ENCODE results near the gene LSM11.

LSM11 gene

DNA sequence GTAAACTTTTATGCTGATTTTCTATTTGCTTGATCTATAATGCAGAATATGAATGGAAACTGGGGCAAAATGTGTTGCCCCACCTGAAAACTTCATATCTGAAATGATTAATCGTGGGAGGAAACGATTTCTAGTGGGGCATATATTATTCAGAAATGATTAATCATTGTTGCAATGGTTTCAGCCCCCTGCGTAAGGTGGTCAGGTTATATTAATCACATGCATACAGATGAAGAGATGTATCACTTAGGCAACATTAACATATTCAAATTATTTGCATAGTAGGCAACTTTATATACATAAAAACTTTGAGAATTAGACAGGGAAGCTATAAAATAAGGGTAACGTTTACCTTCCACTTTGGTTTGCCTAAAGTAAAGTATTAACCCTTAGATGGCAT, 49.8 kb downstream of the LSM11 start:
- Histone ChIP-seq H2AFZ (ENCODE audit: low read depth, low read length) (no peak overlapping the region), H3K27ac (ENCODE audit: low read length) (no peak overlapping the region), H4K20me1 (ENCODE audit: insufficient read depth, low read length) (no peaks in the 10 kb centered on the region; the same call in 1 of the 2 replicates), H3K4me3 (ENCODE audit: low read depth in 1 of 2, low read length in 2 of 2) (no peak overlapping the region), H3K9me3 (ENCODE audit: insufficient read depth, low read length, severe bottlenecking) (no peaks in the 10 kb centered on the region), H3K36me3 (ENCODE audit: insufficient read depth, low read length) (peaks cover 92% of the 10 kb centered on the region), H3K79me2 (ENCODE audit: insufficient read depth, low read length) (no peaks in the 10 kb centered on the region), H3K27me3 (ENCODE audit: insufficient read depth, low read length, poor library complexity) (no peaks in the 10 kb centered on the region), H3K4me2 (ENCODE audit: insufficient read depth, low read length) (no peak overlapping the region), H3K4me1 (ENCODE audit: insufficient read depth, low read length) (no peaks in the 10 kb centered on the region), H3K9ac (ENCODE audit: low read depth, low read length) (no peak overlapping the region)
- no peak for TF ChIP-seq CTCF (IDR thresholded peaks at IDR 0.05; ENCODE audit: borderline replicate concordance, extremely low read depth, low read length, poor library complexity, severe bottlenecking)
- no peak for TF ChIP-seq EZH2 (IDR thresholded peaks at IDR 0.05; ENCODE audit: borderline replicate concordance, low read depth, low read length, severe bottlenecking)
- no peak for DNase-seq
- no peak for ATAC-seq (ENCODE audit: insufficient read depth, low read depth)

DNA sequence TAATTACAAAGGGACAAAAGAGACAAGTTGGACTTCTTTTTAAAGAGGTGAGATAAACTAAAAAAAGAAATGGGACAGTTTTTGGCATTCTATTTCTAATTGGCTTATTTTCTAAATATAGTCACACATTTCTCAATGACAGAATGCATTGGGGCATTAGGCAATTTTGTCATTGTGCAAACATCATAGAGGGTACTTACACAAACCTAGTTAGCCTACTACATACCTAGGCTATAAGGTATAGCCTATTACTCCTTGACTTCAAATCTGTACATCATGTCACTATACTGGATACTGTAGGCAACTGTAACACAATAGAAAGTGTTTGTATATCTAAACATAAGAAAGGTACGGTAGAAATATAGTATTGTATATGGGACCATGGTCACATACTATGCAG, 56.1 kb downstream of the LSM11 start:
- no peak overlapping the region for H3K9ac ChIP-seq (ENCODE audit: low read depth, low read length)
- H2AFZ ChIP-seq (ENCODE audit: low read depth, low read length) = no peak overlapping the region
- no peak for DNase-seq
- H4K20me1 ChIP-seq (ENCODE audit: insufficient read depth, low read length) = no peaks in the 10 kb centered on the region
- H3K4me2 ChIP-seq (ENCODE audit: insufficient read depth, low read length) = no peak overlapping the region
- ATAC-seq (ENCODE audit: insufficient read depth, low read depth) = no peak
- no peak overlapping the region for H3K27ac ChIP-seq (ENCODE audit: low read length)
- no peaks in the 10 kb centered on the region for H3K27me3 ChIP-seq (ENCODE audit: insufficient read depth, low read length, poor library complexity)
- no peak for TF ChIP-seq CTCF (IDR thresholded peaks at IDR 0.05; ENCODE audit: borderline replicate concordance, extremely low read depth, low read length, poor library complexity, severe bottlenecking)
- TF ChIP-seq EZH2 (IDR thresholded peaks at IDR 0.05; ENCODE audit: borderline replicate concordance, low read depth, low read length, severe bottlenecking) = no peak
- no peaks in the 10 kb centered on the region for H3K9me3 ChIP-seq (ENCODE audit: insufficient read depth, low read length, severe bottlenecking)
- no peak overlapping the region for H3K4me3 ChIP-seq (ENCODE audit: low read depth in 1 of 2, low read length in 2 of 2)
- no peaks in the 10 kb centered on the region for H3K79me2 ChIP-seq (ENCODE audit: insufficient read depth, low read length)
- no peaks in the 10 kb centered on the region for H3K4me1 ChIP-seq (ENCODE audit: insufficient read depth, low read length)
- H3K36me3 ChIP-seq (ENCODE audit: insufficient read depth, low read length) = peaks cover 86% of the 10 kb centered on the region

DNA sequence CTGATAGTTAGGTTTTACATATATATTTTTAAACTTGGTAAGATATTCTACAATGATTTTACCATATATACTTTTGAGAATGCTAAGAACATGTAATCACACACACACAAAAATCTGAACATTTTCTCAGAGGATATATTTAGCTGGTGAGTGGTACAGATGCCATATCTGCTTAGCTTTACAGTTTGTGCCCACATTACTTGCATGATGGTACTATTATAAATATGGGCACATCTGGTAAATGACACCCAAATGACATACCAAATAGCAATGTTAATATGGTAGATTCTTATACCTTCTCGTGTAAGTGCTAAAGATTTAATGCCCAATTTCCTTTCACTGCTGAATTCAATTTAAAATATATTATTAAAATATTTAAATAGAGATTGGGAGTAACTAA, 56.6 kb downstream of the LSM11 start:
- Histone ChIP-seq H2AFZ (ENCODE audit: low read depth, low read length) (no peak overlapping the region), H4K20me1 (ENCODE audit: insufficient read depth, low read length) (no peaks in the 10 kb centered on the region), H3K4me1 (ENCODE audit: insufficient read depth, low read length) (no peaks in the 10 kb centered on the region), H3K79me2 (ENCODE audit: insufficient read depth, low read length) (no peaks in the 10 kb centered on the region), H3K9ac (ENCODE audit: low read depth, low read length) (no peak overlapping the region), H3K27me3 (ENCODE audit: insufficient read depth, low read length, poor library complexity) (no peaks in the 10 kb centered on the region), H3K4me2 (ENCODE audit: insufficient read depth, low read length) (no peak overlapping the region), H3K9me3 (ENCODE audit: insufficient read depth, low read length, severe bottlenecking) (no peaks in the 10 kb centered on the region), H3K27ac (ENCODE audit: low read length) (no peak overlapping the region), H3K36me3 (ENCODE audit: insufficient read depth, low read length) (peaks cover 84% of the 10 kb centered on the region), H3K4me3 (ENCODE audit: low read depth in 1 of 2, low read length in 2 of 2) (no peak overlapping the region)
- ATAC-seq (ENCODE audit: insufficient read depth, low read depth) = no peak
- TF ChIP-seq EZH2 (IDR thresholded peaks at IDR 0.05; ENCODE audit: borderline replicate concordance, low read depth, low read length, severe bottlenecking) (no peak), CTCF (IDR thresholded peaks at IDR 0.05; ENCODE audit: borderline replicate concordance, extremely low read depth, low read length, poor library complexity, severe bottlenecking) (no peak)
- no peak for DNase-seq

GRCh38 chr5:157802736-157803135, 59.2 kb downstream of the LSM11 start:
- Histone ChIP-seq H4K20me1 (ENCODE audit: insufficient read depth, low read length) (no peaks in the 10 kb centered on the region), H3K9me3 (ENCODE audit: insufficient read depth, low read length, severe bottlenecking) (no peaks in the 10 kb centered on the region), H3K36me3 (ENCODE audit: insufficient read depth, low read length) (peaks cover 82% of the 10 kb centered on the region), H3K27me3 (ENCODE audit: insufficient read depth, low read length, poor library complexity) (no peaks in the 10 kb centered on the region), H3K4me3 (ENCODE audit: low read depth in 1 of 2, low read length in 2 of 2) (no peak overlapping the region), H2AFZ (ENCODE audit: low read depth, low read length) (no peak overlapping the region), H3K4me1 (ENCODE audit: insufficient read depth, low read length) (no peaks in the 10 kb centered on the region), H3K79me2 (ENCODE audit: insufficient read depth, low read length) (no peaks in the 10 kb centered on the region), H3K9ac (ENCODE audit: low read depth, low read length) (no peak overlapping the region), H3K27ac (ENCODE audit: low read length) (no peak overlapping the region), H3K4me2 (ENCODE audit: insufficient read depth, low read length) (no peak overlapping the region)
- TF ChIP-seq CTCF (IDR thresholded peaks at IDR 0.05; ENCODE audit: borderline replicate concordance, extremely low read depth, low read length, poor library complexity, severe bottlenecking) (no peak), EZH2 (IDR thresholded peaks at IDR 0.05; ENCODE audit: borderline replicate concordance, low read depth, low read length, severe bottlenecking) (no peak)
- no peak for ATAC-seq (ENCODE audit: insufficient read depth, low read depth)
- DNase-seq = no peak

Data from DND-41 (cell line).